IPS-20b (cell line): ENCODE results near the gene PPP1R12B.
"Not testable (repeated sequence)": the region's sequence is repeated elsewhere in the genome, so short reads cannot be mapped to it uniquely, and the experiment has no call there.

Experiments used
- H3K27ac ChIP-seq: one replicate; pipeline ENCODE4 v1.5.1; 2013; ENCODE audit warnings: low read length
- H3K27me3 ChIP-seq: 2 replicates; pipeline ENCODE4 v1.6.1; 2013; ENCODE audit warnings: mild to moderate bottlenecking, low read length, inconsistent platforms; ENCODE audit not compliant: insufficient read depth
- H3K36me3 ChIP-seq: 2 replicates; pipeline ENCODE4 v1.6.1; 2013; ENCODE audit warnings: low read depth, mild to moderate bottlenecking, inconsistent platforms, low read length, moderate library complexity; ENCODE audit not compliant: insufficient read depth
- H3K4me1 ChIP-seq: 2 replicates; pipeline ENCODE4 v1.6.1; 2013; ENCODE audit warnings: mild to moderate bottlenecking, control low read depth, inconsistent platforms, low read length, moderate library complexity; ENCODE audit not compliant: insufficient read depth
- H3K4me3 ChIP-seq: 2 replicates; pipeline ENCODE4 v1.5.1; 2013; ENCODE audit warnings: mild to moderate bottlenecking, low read length, inconsistent platforms
- H3K9ac ChIP-seq: 2 replicates; pipeline ENCODE4 v1.6.1; 2013; ENCODE audit warnings: low read depth, mild to moderate bottlenecking, inconsistent platforms, low read length, moderate library complexity
- H3K9me3 ChIP-seq: 2 replicates; pipeline ENCODE4 v1.6.1; 2013; ENCODE audit warnings: mild to moderate bottlenecking, low read depth, low read length, inconsistent platforms; ENCODE audit not compliant: insufficient read depth

The PPP1R12B gene

DNA sequence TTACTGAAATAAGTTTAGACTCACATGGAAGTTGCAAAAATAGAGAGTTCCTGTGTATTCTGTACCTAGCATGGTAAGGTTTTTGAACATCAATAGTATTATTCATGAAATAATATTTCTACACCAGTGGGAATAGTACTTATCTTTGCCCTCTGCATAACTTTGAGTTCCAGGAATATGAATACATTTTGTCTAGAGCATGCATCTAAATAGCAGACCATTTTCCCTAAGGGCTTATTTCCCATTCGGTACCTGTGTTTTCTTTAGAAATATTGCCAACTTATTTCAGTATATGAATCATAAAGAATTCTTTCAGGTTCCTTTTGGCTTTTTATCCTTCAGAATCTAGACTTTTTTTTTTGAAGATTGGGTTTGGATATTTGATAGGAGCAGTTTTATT, 81.6 kb downstream of the PPP1R12B start:
- H3K9ac ChIP-seq, H3K27me3 ChIP-seq, H3K9me3 ChIP-seq, H3K4me1 ChIP-seq, H3K27ac ChIP-seq, H3K4me3 ChIP-seq: not testable (repeated sequence)
- H3K36me3 ChIP-seq: peaks cover 23% of the 10 kb centered on the region

DNA sequence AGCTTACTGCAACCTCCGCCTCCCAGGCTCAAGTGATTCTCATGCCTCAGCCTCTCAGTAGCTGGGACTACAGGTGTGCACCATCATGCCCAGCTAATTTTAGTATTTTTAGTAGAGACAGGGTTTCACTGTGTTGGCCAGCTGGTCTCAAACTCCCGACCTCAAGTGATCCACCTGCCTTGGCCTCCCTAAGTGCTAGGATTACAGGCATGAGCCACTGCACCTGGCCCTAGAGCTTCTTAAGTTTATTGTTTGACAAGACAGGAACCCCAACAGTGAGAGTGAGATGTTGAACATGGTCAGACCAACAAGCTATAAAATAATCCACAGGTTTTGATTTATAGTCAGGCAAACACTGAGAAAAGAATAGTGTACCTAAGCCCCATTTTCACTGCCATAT, 83.8 kb downstream of the PPP1R12B start:
- H3K27ac ChIP-seq, H3K27me3 ChIP-seq, H3K4me1 ChIP-seq, H3K4me3 ChIP-seq, H3K9ac ChIP-seq, H3K9me3 ChIP-seq: not testable (repeated sequence)
- peaks cover 27% of the 10 kb centered on the region; the same call in 1 of the 2 replicates for H3K36me3 ChIP-seq

DNA sequence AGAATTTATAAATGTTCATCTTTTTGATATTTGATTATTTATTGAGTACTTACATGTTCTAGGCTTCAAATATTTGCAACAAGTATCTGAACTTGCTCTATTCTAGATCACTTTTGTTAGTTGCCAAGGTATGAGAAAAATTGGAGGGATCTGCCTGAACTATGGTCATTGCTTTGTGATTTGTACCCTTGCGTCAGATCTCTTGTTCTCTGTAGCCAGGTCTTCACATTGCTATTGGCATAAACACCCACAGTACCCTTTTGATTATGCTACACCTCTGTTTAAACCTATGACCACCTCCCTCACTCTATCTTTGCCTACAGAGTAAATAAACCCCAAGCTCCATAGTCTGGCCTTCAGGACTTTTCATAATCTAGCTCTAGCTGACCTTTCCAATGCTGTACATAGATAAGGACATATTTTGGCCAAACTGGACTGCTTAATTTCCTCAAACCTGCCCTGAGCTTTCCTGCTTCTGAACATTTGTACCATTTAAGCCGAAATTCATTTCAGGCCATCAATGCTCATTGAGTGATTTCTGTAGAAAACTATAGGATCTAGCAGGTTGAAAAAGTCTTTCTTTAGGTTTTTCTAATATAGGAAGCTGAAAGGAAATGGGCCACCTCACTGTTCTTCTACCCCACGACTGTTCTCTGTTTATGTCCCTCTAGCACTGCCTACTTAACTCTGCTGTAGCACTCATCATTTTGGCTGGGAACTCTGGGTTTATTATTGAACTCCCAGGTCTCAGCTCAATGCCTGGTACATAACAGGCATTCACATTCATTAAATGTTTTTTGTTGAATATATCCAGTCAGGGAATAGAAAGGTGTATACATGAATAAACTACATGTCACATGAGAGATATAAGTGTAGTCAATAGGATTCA, 84.9 kb downstream of the PPP1R12B start:
- Histone ChIP-seq H3K9ac (no peak overlapping the region), H3K9me3 (no peaks in the 10 kb centered on the region), H3K4me1 (no peaks in the 10 kb centered on the region), H3K27me3 (no peaks in the 10 kb centered on the region), H3K36me3 (peaks cover 27% of the 10 kb centered on the region; the same call in 1 of the 2 replicates), H3K4me3 (no peak overlapping the region), H3K27ac (no peak overlapping the region)

DNA sequence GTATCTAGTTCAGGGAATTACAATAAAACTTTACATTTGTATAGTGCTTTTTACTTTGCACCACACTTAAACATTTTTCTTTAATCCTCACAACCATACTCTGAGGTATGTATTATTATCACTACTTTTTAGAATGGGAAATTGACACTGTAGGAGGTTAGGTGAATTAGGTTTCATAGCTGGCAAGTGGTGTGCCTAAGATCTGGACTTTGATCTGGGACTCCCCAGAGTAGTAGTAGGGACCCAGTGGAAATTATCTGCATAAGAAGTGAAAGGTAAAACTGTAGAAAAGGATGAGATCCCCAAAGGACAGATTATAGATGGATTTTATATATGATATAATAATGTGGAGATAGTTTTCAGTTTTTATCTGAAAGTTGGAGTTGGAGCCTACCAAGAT, 85.6 kb downstream of the PPP1R12B start:
- Histone ChIP-seq H3K9me3 (no peaks in the 10 kb centered on the region), H3K9ac (no peak overlapping the region), H3K4me3 (no peak overlapping the region), H3K27ac (no peak overlapping the region), H3K27me3 (no peaks in the 10 kb centered on the region), H3K36me3 (peaks cover 27% of the 10 kb centered on the region; the same call in 1 of the 2 replicates), H3K4me1 (no peaks in the 10 kb centered on the region)

DNA sequence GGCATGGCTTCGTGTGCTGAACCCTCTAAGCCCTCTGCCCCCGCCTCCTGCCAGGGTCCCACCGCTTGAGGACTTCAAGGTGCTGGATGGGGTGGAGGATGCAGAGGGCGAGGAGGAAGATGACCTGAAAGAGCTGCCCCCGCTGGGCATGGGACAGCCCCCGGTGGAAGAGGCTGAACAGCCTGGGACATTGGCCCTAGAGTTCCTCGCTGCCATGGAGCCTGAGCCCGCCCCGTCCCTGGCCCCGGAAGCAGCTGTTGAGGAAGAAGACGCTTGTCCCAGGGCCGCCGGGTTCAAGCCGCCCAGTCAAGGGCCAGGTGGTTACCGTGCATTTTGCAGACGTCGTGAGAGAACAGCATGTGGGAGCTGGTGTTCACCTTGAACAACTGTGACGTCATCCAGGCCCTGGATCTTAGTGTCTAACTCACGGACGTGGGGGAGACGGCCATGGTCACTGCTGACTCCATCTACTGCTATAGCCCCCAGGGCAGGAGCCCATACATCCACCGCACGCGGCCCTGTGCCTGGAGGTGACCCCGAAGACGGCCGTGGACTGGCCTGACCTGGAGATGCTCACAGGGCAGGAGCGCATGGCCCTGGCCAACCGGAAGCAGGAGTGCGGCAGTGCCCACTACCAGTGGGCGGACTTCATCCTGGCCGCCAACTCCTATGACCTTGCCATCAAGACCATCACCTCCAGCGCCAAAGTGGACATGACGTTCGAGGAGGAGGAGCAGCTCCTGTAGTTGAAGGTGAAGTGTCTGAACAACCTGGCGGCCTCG, 90.1 kb downstream of the PPP1R12B start:
- no peaks in the 10 kb centered on the region for H3K27me3 ChIP-seq
- H3K4me1 ChIP-seq: no peaks in the 10 kb centered on the region
- H3K9me3 ChIP-seq: no peaks in the 10 kb centered on the region
- H3K27ac ChIP-seq: no peak overlapping the region
- peaks cover 21% of the 10 kb centered on the region; the same call in 1 of the 2 replicates for H3K36me3 ChIP-seq
- H3K9ac ChIP-seq: no peak overlapping the region
- no peak overlapping the region for H3K4me3 ChIP-seq

DNA sequence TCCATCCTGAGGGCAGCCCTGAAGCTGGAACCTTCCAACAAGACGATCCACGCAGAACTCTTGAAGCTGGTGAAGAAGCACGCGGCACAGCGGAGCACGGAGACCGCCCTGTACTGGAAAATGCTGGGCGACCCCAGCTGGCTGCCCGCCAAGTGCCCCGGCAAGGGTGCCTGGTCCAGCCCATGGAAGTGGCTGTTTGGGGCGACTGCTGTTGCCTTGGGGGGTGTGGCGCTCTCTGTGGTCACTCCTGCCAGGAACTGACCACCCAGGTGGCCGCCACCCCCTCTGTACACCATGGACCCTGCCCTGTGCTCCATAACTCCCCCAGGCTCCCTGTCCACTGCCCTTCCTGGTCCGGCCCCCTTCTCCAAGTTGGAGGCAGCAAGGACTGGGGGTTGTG, 90.8 kb downstream of the PPP1R12B start:
- no peaks in the 10 kb centered on the region for H3K4me1 ChIP-seq
- no peaks in the 10 kb centered on the region for H3K9me3 ChIP-seq
- peaks cover 20% of the 10 kb centered on the region; the same call in 1 of the 2 replicates for H3K36me3 ChIP-seq
- no peaks in the 10 kb centered on the region for H3K27me3 ChIP-seq
- H3K4me3 ChIP-seq: no peak overlapping the region
- no peak overlapping the region for H3K27ac ChIP-seq
- no peak overlapping the region for H3K9ac ChIP-seq

DNA sequence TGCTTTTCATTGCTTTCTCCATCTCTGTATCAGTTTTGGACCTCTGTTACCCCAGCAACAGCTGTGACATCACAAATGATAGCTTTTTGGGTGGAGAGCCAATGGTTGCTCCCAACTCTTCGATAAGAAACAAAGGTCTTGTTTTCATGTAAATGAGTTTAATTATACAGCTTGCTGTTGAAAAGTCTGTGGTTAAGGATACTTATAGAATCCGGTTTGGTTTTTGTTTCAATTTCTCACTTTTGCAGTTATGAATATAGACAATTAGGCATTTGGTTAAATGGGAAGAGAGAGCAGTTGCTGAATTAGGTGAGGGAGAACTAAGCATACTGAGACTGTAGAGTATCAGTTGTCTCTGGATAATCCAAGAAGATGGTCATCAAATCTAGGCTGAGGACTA, 99.6 kb downstream of the PPP1R12B start:
- H3K27me3 ChIP-seq, H3K36me3 ChIP-seq, H3K9ac ChIP-seq, H3K4me3 ChIP-seq, H3K27ac ChIP-seq, H3K9me3 ChIP-seq, H3K4me1 ChIP-seq: not testable (repeated sequence)

DNA sequence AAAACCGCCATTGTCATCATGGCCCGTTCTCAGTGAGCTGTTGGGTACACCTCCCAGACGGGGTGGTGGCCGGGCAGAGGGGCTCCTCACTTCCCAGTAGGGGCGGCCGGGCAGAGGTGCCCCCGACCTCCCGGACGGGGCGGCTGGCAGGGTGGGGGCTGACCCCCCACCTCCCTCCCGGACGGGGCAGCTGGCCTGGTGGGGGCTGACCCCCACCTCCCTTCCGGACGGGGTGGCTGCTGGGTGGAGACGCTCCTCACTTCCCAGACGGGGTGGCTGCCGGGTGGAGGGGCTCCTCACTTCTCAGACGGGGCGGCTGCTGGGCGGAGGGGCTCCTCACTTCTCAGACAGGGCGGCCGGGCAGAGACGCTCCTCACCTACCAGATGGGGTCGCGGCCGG, 103.1 kb downstream of the PPP1R12B start:
- H3K4me1 ChIP-seq: not testable (repeated sequence)

DNA sequence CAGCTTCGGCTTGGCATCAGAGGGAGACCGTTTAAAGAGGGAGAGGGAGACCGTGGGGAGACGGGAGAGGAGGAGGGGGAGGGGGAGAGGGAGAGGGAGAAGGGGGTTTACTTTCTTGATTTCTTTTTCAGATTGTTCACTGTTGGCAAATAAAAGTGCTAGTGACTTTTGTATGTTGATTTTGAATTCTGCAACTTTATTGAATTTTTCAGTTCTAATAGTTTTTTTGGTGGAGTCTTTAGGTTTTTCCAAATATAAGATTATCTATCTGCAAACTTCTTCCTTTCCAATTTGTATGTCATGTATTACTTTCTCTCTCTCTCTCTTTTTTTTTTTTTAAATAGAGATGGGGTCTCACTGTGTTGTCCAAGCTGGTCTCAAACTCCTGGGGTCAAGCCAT, 104.0 kb downstream of the PPP1R12B start:
- H3K4me3 ChIP-seq: no peak overlapping the region
- no peaks in the 10 kb centered on the region for H3K27me3 ChIP-seq
- no peaks in the 10 kb centered on the region for H3K36me3 ChIP-seq
- no peaks in the 10 kb centered on the region for H3K9me3 ChIP-seq
- no peaks in the 10 kb centered on the region for H3K4me1 ChIP-seq
- H3K27ac ChIP-seq: no peak overlapping the region
- H3K9ac ChIP-seq: no peak overlapping the region

More for the DNA sequence above, 103.1 kb downstream of the PPP1R12B start:
- H3K9me3 ChIP-seq, H3K27me3 ChIP-seq, H3K27ac ChIP-seq, H3K9ac ChIP-seq, H3K4me3 ChIP-seq, H3K36me3 ChIP-seq: not testable (repeated sequence)

DNA sequence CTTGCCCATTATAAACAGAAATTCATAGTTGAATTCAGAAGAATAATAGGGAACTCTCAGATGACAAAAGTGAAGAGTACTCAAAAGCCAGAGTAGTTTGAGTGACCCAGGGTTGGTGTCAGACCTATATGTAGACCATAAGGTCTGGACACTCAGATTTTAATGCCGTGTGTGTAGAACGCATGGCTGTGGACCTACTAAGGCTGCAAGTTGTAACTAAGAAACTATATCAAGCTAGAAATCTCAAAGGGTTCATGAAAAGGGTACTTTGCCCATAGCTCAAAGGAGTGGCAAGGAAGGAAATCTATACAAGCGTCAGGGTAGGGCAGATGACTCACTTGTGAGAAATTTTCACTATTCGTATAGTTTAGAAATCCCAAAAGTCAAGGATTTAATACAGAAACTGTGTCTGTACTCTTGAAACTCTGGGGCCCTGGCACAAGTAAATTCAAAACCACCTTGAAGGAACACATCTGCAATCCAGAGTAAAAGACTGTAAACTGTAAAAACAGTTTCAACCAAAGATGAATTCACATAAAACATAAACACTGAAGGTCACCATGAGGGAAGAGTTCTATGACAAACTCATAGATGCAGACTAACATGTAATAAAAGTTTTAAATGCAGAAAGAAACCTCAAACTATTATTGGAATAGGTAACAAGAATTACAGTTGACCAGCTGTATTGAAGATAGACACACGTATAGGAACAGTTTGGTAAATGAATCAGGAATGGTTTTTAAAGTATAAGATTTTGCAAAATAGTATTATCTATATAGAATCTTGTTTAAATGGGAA, 108.1 kb downstream of the PPP1R12B start:
- not testable (repeated sequence) for H3K27me3 ChIP-seq, H3K4me3 ChIP-seq, H3K36me3 ChIP-seq, H3K27ac ChIP-seq, H3K9ac ChIP-seq, H3K9me3 ChIP-seq, H3K4me1 ChIP-seq

DNA sequence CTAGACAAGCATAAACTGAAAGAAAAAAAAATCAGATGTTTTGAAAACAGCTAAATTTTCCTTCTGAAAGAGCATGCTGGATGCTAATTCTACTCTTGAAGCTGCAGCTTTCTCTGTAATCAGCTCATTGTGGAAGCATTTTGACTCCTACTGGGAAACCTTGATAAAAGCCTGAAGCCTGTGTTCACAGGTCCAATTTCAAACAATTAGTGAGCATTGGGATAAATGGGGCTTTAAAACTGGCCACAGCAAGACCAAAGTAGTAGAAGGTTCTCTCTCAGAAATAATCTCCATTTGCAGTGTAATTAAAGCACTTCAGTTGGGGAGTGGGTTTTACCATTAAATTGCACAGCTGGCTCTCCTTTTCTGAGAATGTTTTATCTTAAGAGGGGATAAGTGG, 110.2 kb downstream of the PPP1R12B start:
- not testable (repeated sequence) for H3K9me3 ChIP-seq, H3K4me3 ChIP-seq, H3K36me3 ChIP-seq, H3K27ac ChIP-seq, H3K9ac ChIP-seq, H3K27me3 ChIP-seq
- H3K4me1 ChIP-seq: peaks cover 11% of the 10 kb centered on the region; the same call in 1 of the 2 replicates
